Placental pericyte (primary cell): ENCODE results near the gene ATP8B1. TPM values are rescaled to one million over a fixed set of nuclear protein-coding genes. Genes with fewer than 3 reads are reported as not detected.

Experiments
- small RNA-seq: library from RNA; depleted of rRNA; stranded (forward); fragments of <200 nt; gene quantifications from one replicate; pipeline ENCODE3, GENCODE V24; 2012; ENCODE audit warnings: low replicate concordance
- total RNA-seq: library from RNA; depleted of rRNA; stranded (reverse); fragments of >200 nt; gene quantifications from 2 replicates; pipeline ENCODE4 v1.2.3, GENCODE V29; 2012

The ATP8B1 gene
- 6.1 and 37.5 TPM in 2 replicates for total RNA-seq

DNA sequence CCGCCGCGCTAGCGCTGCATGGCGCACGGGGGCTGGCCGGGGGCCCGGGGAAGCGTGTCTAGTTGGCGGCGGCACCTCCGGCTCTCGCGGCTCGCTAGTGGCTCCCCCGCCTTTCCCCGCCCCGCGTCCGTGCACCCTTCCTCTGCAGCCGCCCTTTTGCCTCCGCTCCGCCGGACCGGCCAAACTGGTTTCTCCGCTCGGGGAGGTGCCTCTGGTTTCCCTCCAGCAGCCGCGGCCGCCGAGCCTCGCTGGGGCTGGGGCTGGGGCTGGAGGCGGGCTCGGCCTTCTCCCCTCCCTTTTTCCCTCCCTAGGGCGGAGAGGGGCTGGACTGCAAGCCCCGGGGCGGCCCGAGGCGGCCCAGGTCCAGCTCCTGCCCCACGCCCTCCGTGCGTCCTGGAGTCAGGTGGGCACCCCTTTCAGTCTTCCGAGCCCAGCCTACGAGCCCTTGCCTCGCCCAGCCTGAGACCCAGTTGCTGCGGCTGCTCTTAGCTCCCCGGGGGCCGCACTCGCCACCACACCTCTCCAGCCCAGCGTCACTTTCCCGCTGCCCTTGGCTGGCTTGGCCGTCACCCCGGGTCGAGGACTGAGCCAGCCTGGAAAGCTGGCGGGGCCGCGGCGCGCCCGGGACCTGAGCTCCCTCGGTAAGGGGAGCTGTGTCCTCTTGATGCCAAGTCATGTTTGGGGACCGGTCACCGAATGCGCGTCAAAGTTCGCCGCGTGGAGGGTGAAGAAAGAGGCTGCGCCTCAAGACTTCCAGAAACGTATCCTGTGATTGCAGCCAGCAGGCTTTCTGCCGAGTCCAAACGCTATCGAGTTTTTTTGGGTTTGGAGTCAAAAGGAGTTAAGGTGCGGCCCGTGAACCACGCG is at the start of gene ATP8B1:
TSS of gene ATP8B1 (minus strand) at position 213 of the 867 bp plus-strand sequence. CDS start 71,508 bp downstream, outside the sequence.

Small RNA genes lying within 50 kb of the gene (small RNA-seq; reads per million reads assigned to genes)
- gene RNU6-742P: not detected

Other genes with a start within 250 kb of the ATP8B1 start
- 31.1 and 31.5 TPM in 2 replicates for gene FECH, start 216.6 kb downstream of the ATP8B1 start, total RNA-seq
- 160 and 320 TPM in 2 replicates for gene NARS1, start 181.5 kb downstream of the ATP8B1 start, total RNA-seq
- 4.2 and 8.0 TPM in 2 replicates for gene NEDD4L, start 240.9 kb upstream of the ATP8B1 start, total RNA-seq